IPS-NIHi7 (cell line): ENCODE measurements around the gene MCF2L2.
"Not testable (repeated sequence)": the region's sequence is repeated elsewhere in the genome, so short reads cannot be mapped to it uniquely, and the experiment has no call there.

ENCODE experiments used
- DNase-seq: peaks from one replicate; pipeline ENCODE4 v3.0.0; 2012; ENCODE audit warnings: mixed read lengths; ENCODE audit errors: extremely low spot score

MCF2L2 gene

DNA sequence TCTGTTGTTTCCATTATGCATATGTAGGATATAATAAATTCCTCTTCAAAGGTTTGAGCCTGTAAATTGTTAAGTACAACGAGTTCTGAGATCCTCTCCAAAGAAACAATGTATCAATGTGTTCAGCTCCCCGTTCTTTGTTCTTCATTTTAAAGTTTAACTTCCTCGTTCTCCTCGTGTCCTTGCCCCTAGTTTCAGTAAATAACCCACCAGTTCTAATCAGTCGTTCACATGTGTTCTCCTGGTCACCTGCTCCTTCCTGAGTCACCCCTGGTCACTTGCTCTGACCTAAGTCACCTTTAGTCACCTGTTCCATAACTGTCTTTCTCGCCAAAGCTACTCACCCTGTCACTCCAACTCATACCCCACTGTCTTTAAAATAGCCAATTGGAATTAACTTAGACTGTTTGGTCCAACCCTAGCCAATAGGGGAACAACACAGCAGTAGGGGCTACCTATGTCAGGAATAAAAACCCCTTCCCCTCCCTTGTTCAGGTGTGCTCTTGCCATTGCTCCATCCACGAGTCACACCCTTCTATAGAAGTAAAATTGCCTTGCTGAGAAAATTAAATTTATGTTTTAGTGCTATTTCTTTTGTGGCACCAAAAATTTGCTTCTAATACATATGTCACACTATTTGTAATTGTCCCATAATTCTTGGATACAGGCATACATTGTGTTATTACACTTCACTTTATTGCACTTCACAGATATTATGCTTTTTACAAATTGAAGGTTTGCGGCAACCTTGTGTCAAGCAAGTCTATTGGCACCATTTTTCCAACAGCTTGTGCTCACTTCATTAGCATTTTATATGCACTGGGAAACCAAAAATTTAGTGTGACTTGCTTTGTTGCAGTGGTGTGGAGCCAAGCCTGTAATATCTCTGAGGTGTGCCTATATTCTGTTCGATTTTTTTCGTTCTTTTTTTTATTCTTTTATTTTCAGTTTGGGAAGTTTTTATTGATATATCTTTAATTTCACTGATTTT, 15.3 kb upstream of the MCF2L2 start:
- no peak for DNase-seq

DNA sequence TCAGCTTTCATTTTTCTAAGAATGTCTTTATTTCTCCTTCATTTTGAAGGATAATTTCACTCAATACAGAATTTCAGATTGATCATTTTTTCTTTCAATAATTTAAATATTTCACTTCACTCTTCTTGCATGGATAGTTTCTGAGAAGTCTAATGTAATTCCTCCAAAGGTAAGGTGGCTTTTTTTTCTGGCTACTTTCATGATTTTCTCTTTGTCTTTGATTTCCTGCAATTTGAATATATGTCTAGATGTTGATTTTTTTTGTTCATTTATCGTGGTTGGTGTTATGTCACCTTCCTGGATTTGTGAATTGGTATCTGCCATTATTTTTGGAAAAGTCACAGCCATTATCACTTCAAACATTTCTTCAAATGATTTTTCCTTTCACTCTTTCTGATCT, 14.6 kb upstream of the MCF2L2 start:
- DNase-seq = no peak

- not testable (repeated sequence) for DNase-seq
Measured at GRCh38 chr3:183440521-183440920, 12.1 kb upstream of the MCF2L2 start.

DNA sequence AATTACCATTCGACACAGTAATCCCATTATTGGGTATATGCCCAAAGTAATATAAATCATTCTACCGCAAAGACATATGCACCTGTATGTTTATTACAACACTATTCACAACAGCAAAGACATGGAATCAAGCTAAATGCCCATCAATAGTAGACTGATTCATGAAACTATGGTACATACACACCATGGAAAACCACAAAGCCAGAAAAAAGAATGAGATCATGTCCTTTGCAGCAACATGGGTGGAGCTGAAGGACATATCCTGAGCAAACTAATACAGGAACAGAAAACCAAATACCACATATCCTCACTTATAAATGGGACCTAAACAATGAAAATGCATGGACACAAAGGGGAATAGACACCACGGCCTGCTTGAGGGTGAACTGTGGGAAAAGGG, 11.1 kb upstream of the MCF2L2 start:
- DNase-seq = no peak

DNA sequence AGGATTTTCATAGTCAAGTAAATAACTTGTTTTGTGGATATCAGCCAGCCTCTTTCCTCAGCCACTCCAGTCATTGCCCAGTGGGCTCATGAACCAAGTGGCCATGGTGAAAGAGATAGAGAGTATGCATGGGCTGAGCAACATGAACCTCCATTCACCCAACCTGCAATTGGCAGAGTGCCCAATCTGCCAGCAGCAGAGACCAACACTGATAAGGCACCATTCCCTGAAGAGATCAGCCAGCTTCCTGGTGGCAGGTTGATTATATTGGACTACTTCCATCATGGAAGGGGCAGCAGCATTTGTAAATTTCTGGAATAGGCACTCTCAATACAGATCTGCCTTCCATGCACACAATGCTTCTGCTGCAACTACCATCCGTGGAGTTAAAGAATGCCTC, 10.3 kb upstream of the MCF2L2 start:
- DNase-seq = no peak

DNA sequence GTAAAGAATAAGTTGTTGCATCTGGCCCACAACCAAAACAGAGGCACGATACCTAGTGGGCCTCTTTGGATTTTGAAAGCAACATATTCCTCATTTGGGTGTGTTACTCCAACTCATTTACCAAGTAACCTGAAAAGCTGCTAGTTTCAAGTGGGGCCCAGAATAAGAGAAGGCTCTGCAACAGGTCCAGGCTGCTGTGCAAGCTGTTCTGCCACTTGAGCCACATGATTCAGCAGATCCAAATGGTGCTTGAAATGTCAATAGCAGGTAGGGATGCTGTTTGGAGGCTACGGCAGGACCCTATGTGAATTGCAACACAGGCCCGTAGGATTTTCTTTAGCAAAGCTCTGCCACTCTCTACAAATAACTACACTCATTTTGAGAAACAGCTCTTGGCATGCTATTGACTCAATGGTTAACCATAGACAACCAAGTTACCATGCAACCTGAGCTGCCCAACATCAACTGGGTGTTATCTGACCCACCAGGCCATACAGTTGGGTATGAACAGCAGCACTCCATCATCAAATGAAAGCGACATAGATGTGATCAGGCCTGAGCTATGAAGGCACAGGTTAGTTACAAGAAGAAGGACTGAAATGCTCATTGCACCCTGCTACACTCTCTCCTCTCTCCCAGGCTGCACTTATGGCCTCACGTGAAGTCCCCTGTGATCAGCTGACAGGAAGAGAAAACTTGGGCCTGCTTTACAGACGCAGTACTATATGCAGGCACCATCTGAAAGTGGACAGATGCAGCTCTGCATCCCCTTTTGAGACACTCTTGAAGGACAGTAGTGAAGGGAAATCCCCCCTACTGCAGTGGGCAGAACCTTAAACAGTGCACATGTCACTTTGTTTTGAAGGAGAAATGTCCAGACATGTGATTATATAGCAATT, 9.5 kb upstream of the MCF2L2 start:
- DNase-seq = no peak

GRCh38 chr3:183437061-183437460, 8.6 kb upstream of the MCF2L2 start:
- no peak for DNase-seq

GRCh38 chr3:183435661-183436060, 7.2 kb upstream of the MCF2L2 start:
- DNase-seq = no peak

GRCh38 chr3:183434992-183435391, 6.6 kb upstream of the MCF2L2 start:
- DNase-seq = peak; percentile 41

GRCh38 chr3:183434503-183434902, 6.1 kb upstream of the MCF2L2 start:
- DNase-seq = no peak

GRCh38 chr3:183430325-183430957, 2.0 kb upstream of the MCF2L2 start:
- DNase-seq = no peak

- DNase-seq = peak; percentile 61
Measured at GRCh38 chr3:183427876-183428446, 458 bp downstream of the MCF2L2 start.

GRCh38 chr3:183427196-183427875, 1.1 kb downstream of the MCF2L2 start:
- peak; percentile 45 for DNase-seq

DNA sequence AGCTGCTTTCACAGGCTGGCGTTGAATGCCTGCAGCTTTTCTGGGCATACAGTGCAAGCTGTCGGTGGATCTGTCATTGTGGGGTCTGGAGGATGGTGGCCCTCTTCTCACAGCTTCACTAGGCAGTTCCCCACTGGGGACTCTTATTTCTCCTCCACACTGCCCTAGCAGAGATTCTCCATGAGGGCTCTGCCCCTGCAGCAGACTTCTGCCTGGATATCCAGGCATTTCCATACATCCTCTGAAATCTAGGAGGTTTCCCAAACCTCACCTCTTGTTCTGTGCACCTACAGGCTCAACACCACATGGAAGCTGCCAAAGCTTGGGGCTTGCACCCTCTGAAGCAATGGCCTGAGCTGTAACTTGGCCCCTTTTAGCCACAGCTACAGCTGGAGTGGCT, 9.6 kb downstream of the MCF2L2 start:
- not testable (repeated sequence) for DNase-seq

- no peak for DNase-seq
Measured at GRCh38 chr3:183411216-183411922, 17.1 kb downstream of the MCF2L2 start.

DNA sequence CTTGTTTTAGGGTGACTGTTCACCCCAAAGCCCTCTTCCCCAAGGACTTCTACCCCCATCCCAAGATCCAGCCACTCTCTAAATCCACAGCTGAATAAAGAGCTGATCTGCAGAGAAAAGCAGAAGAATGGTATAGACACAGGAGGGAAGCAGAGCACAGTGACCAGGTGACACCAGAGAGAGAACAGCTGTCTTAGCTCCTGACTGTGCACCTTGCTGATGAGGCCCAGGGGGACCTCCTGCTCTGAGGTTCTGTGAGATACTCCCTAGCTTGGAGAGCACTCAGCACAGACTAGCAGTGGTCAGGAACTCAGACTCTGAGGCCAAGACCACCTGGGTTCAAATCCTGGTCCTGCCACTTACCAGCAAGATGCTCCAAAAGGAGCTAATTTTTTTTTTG, 17.7 kb downstream of the MCF2L2 start:
- no peak for DNase-seq

DNA sequence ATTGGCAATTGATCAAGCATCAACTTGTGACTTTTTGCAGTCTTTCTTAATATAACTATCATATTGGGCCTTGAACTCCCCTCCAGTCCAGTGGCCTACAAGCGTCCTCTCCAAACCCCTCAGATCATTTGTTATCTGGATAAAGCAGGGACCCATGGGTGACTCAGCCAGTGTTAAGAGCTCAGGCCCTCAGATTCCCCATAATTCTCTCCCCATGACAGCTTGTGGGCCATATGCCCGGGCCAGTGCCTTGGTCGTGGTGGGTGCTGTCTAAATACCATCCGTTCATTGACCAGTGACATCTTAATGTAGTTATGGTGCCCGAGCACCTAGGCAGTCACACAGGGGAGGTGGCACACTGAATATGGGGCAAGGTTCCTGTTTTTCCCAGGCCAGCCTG, 18.1 kb downstream of the MCF2L2 start:
- DNase-seq = no peak

GRCh38 chr3:183409219-183409618, 19.2 kb downstream of the MCF2L2 start:
- no peak for DNase-seq

- no peak for DNase-seq
Measured at GRCh38 chr3:183401678-183402077, 26.7 kb downstream of the MCF2L2 start.

DNA sequence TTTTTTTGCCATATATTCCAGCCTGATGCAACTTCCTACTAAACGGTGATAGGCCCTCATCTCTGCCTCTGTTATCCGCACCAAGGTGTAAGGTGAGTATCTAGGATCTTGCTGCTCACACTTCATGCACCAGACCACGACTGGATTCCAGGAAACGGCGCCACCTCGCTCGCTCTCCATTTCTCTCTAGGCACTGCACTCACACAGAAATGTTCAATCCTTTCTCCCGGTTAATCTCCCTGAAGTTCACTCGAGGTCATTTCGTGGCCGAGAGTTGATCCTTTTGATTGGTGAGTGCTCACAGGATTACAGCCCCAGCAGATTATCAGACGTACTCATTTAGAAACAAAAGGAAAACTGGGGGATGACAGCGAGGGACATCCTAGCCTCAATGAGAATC, 28.1 kb downstream of the MCF2L2 start:
- DNase-seq = no peak
